Measurements from ENCODE around the gene NCOA5.

NCOA5 gene

DNA sequence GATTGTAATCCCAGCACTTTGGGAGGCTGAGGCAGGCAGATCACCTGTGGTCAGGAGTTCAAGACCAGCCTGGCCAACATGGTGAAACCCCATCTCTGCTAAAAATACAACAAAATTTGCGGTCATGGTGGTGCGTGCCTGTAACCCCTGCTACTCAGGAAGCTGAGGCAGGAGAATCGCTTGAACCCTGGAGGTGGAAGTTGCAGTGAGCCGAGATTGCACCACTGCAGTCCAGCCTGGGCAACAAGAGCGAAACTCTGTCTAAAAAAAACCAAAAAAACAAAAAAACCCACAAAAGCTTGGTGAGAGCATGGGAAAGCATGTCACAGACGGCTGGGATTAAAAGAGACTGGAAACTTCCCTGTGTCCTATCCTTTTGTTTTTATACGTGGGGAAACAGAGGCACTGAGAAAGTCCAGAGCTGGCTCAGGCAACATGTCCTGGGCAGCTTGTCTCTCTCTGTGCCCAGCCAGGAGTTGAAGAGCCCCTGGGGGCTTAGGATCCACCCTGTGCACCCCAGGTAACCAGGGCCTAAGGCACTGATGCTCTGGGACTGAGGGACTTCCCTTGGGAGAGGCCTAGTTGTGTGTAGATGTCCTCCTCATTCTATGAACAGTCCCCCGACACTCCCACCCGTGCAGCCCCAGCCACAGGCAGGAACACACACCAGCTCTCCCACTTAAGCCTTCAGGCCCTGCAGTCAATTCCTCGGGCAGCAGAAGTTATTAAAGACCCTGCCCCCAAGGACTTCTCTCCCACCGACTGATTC is 44.3 kb upstream of the NCOA5 start:
- DNase-seq (ENCODE audit: low read depth), result no peak
- H3K4me3 ChIP-seq (ENCODE audit: low read depth, low read length), result no peak overlapping the region
- TF ChIP-seq POLR2A (IDR thresholded peaks at IDR 0.05; ENCODE audit: extremely low read depth, insufficient read length) (no peak), MYC (IDR thresholded peaks at IDR 0.05; ENCODE audit: low read depth, low read length) (no peak)
- TF ChIP-seq, protein P1, sequence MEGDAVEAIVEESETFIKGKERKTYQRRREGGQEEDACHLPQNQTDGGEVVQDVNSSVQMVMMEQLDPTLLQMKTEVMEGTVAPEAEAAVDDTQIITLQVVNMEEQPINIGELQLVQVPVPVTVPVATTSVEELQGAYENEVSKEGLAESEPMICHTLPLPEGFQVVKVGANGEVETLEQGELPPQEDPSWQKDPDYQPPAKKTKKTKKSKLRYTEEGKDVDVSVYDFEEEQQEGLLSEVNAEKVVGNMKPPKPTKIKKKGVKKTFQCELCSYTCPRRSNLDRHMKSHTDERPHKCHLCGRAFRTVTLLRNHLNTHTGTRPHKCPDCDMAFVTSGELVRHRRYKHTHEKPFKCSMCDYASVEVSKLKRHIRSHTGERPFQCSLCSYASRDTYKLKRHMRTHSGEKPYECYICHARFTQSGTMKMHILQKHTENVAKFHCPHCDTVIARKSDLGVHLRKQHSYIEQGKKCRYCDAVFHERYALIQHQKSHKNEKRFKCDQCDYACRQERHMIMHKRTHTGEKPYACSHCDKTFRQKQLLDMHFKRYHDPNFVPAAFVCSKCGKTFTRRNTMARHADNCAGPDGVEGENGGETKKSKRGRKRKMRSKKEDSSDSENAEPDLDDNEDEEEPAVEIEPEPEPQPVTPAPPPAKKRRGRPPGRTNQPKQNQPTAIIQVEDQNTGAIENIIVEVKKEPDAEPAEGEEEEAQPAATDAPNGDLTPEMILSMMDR (IDR thresholded peaks at IDR 0.05; ENCODE audit: low read depth, low read length), result no peak
- TF ChIP-seq, protein P2, sequence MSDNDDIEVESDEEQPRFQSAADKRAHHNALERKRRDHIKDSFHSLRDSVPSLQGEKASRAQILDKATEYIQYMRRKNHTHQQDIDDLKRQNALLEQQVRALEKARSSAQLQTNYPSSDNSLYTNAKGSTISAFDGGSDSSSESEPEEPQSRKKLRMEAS (IDR thresholded peaks at IDR 0.05; ENCODE audit: low read depth, low read length), result no peak

DNA sequence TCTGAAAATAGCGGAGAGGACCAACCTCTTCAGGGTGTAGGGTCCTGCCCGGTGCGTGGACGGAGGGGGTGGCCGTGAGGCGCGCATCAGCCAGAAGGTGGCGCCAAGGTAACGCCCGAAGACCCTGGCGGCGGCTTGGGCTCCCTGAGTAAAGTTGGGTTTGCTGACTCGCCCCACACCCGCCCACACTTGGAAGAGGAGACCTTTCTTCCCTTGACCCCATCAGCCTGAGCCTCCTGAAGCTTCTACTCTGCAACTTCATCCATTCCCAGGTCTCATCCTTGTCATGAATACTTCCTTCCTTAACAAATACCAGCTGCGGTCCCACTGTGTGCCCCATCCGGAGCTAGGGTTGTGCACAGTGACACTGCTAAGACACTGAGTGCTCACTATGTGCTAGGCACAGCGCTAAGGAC is 43.0 kb upstream of the NCOA5 start:
- H3K4me3 ChIP-seq (ENCODE audit: low read depth, low read length), result no peak overlapping the region
- peak; percentile 76 for DNase-seq (ENCODE audit: low read depth)
- TF ChIP-seq, protein P2 (IDR thresholded peaks at IDR 0.05; ENCODE audit: low read depth, low read length), result peak; percentile 24; the same call in 1 of the 2 replicates
- no peak for TF ChIP-seq MYC (IDR thresholded peaks at IDR 0.05; ENCODE audit: low read depth, low read length)
- TF ChIP-seq, protein P1 (IDR thresholded peaks at IDR 0.05; ENCODE audit: low read depth, low read length), result peak; percentile 90
- no peak for TF ChIP-seq POLR2A (IDR thresholded peaks at IDR 0.05; ENCODE audit: extremely low read depth, insufficient read length)

DNA sequence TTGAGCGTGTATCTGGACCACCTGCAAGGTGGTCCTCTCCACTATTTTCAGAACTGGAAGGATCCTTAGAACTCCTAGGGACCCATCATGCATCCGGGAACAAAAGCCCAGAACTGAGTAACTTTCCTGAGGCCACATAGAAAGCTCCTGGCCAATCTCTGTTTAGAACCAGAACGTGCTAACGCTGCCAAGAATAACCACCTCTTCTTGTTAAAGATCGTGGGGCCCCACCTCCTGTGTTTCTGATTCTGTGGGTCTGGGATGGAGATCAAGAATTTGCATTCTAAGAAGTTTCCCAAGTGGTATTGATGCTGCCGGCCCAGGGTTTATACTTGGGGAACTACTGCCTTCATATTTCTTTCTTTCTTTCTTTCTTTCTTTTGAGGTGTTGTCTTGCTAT is 41.6 kb upstream of the NCOA5 start:
- TF ChIP-seq, protein P1 (IDR thresholded peaks at IDR 0.05; ENCODE audit: low read depth, low read length), result no peak
- TF ChIP-seq MYC (IDR thresholded peaks at IDR 0.05; ENCODE audit: low read depth, low read length) (no peak), POLR2A (IDR thresholded peaks at IDR 0.05; ENCODE audit: extremely low read depth, insufficient read length) (no peak)
- TF ChIP-seq, protein P2 (IDR thresholded peaks at IDR 0.05; ENCODE audit: low read depth, low read length), result no peak
- H3K4me3 ChIP-seq (ENCODE audit: low read depth, low read length), result no peak overlapping the region
- DNase-seq (ENCODE audit: low read depth), result no peak

DNA sequence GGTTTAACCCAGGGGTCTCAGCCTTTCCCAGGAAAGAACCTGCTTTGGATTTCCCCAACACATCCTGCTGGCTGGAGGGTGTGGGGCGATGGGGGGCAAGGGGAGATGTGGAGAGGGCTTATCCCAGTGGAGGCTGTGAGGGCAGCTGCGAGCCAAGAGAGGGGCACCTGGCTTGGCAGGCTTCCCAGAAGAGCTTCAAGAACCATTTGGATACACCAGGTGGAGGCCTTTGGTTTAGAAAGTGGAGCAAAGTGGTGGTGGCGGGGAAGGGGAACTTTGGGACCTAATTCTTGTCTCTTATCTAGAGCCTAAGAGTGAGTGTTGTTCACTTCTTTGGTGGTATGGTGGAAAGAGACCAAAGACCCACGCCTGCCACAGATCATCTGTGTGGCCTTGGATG is 40.8 kb upstream of the NCOA5 start:
- H3K4me3 ChIP-seq (ENCODE audit: low read depth, low read length), result no peak overlapping the region
- DNase-seq (ENCODE audit: low read depth), result no peak
- TF ChIP-seq, protein P1 (IDR thresholded peaks at IDR 0.05; ENCODE audit: low read depth, low read length), result no peak
- TF ChIP-seq POLR2A (IDR thresholded peaks at IDR 0.05; ENCODE audit: extremely low read depth, insufficient read length), result no peak

DNA sequence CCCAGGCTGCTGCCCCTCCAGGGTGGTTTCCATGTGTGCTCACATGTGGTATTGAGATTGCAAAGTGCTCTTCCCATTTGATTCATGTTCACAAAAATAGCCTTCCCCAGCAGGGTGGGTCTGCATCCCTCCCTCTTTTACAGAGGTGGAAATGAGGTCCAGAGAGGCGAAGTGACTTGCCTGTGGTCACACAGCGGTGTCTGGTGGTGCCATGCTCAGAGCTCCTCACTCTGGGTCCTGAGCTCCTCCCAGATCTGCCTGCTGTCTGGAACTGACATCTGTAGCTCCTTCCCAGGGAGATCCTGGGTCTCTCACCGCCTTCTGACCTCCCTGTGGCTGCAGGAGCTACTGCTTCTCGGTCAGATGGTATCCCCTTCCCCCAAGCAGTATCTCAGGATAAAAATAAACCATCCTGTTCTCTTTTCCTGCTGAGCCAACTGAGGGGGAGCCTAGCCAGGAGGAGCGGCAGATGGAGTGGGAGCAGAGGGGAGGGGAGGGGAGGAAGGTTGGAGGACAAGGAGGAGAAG is 40.3 kb upstream of the NCOA5 start:
- TF ChIP-seq POLR2A (IDR thresholded peaks at IDR 0.05; ENCODE audit: extremely low read depth, insufficient read length) (no peak), MYC (IDR thresholded peaks at IDR 0.05; ENCODE audit: low read depth, low read length) (no peak)
- TF ChIP-seq, protein P2 (IDR thresholded peaks at IDR 0.05; ENCODE audit: low read depth, low read length), result no peak
- TF ChIP-seq, protein P1 (IDR thresholded peaks at IDR 0.05; ENCODE audit: low read depth, low read length), result no peak
- no peak overlapping the region for H3K4me3 ChIP-seq (ENCODE audit: low read depth, low read length)
- DNase-seq (ENCODE audit: low read depth), result no peak
